DOHH2 (cell line): ENCODE results near the gene PIN1.
A peak's percentile ranks its signal among the peaks of the same experiment; 100 is the strongest.
"Not testable (repeated sequence)": the region's sequence is repeated elsewhere in the genome, so short reads cannot be mapped to it uniquely, and the experiment has no call there.

ENCODE experiments used
- H3F3A ChIP-seq: fragments of 200-600 bp; sonication (generic), shearing (Covaris generic); 2 replicates; pipeline ENCODE4 v1.6.0; 2016; ENCODE audit warnings: antibody characterized with exemption, mild to moderate bottlenecking; ENCODE audit not compliant: control insufficient read depth, insufficient read depth
- H3K27ac ChIP-seq: fragments of 200-600 bp; sonication (generic); 2 replicates; pipeline ENCODE4 v1.5.1; 2014; ENCODE audit warnings: low read depth, mild to moderate bottlenecking, low read length, moderate library complexity
- H3K27me3 ChIP-seq: fragments of 200-600 bp; sonication (generic); 2 replicates; pipeline ENCODE4 v1.6.1; 2014; ENCODE audit warnings: mild to moderate bottlenecking, low read length, mixed read lengths; ENCODE audit not compliant: control insufficient read depth
- H3K36me3 ChIP-seq: fragments of 200-600 bp; sonication (generic); 2 replicates; pipeline ENCODE4 v1.6.1; 2014; ENCODE audit warnings: mild to moderate bottlenecking, low read length, moderate library complexity, mixed read lengths; ENCODE audit not compliant: control insufficient read depth
- H3K4me1 ChIP-seq: fragments of 200-600 bp; sonication (generic); 2 replicates; pipeline ENCODE4 v1.6.1; 2014; ENCODE audit warnings: mild to moderate bottlenecking, low read length, mixed read lengths; ENCODE audit not compliant: control insufficient read depth
- H3K4me2 ChIP-seq: fragments of 200-600 bp; sonication (generic); 2 replicates; pipeline ENCODE4 v1.6.0; 2014; ENCODE audit warnings: mild to moderate bottlenecking, low read length, moderate library complexity
- H3K4me3 ChIP-seq: fragments of 200-600 bp; sonication (generic); 2 replicates; pipeline ENCODE4 v1.5.1; 2014; ENCODE audit warnings: mild to moderate bottlenecking, low read length, mixed read lengths
- H3K79me2 ChIP-seq: fragments of 200-600 bp; sonication (generic); 2 replicates; pipeline ENCODE4 v1.6.1; 2014; ENCODE audit warnings: mild to moderate bottlenecking, low read length, mixed read lengths; ENCODE audit not compliant: control insufficient read depth
- H3K9me2 ChIP-seq: fragments of 200-600 bp; sonication (generic); replicated peaks from 2 replicates; pipeline ENCODE4 v1.6.1; 2014; ENCODE audit warnings: mild to moderate bottlenecking, low read length, mixed read lengths; ENCODE audit not compliant: control insufficient read depth
- H3K9me3 ChIP-seq: fragments of 200-600 bp; sonication (generic); 2 replicates; pipeline ENCODE4 v1.6.1; 2014; ENCODE audit warnings: antibody characterized with exemption, low read length, mixed read lengths; ENCODE audit not compliant: control insufficient read depth, insufficient read depth
- H4K20me1 ChIP-seq: fragments of 200-600 bp; sonication (generic); 2 replicates; pipeline ENCODE4 v1.6.0; 2014; ENCODE audit warnings: low read depth, mild to moderate bottlenecking, antibody characterized with exemption, low read length, moderate library complexity; ENCODE audit not compliant: control insufficient read depth, insufficient read depth
- CTCF ChIP-seq: fragments of 200-600 bp; sonication (generic); IDR thresholded peaks from one replicate; pipeline ENCODE4 v1.5.1; 2014; ENCODE audit warnings: antibody characterized with exemption, mild to moderate bottlenecking, low read depth, low read length; ENCODE audit not compliant: poor library complexity, severe bottlenecking
- EZH2phosphoT487 ChIP-seq: fragments of 200-600 bp; sonication (generic); IDR thresholded peaks from 2 replicates; pipeline ENCODE4 v1.6.1; 2017; ENCODE audit warnings: borderline replicate concordance, mild to moderate bottlenecking, antibody characterized with exemption, low read length, moderate library complexity, mixed read lengths

Gene PIN1

GRCh38 chr19:9786819-9787218 is 48.3 kb upstream of the PIN1 start:
- Histone ChIP-seq H3K36me3 (no peaks in the 10 kb centered on the region), H3K9me3 (no peaks in the 10 kb centered on the region), H3K27ac (no peak overlapping the region), H4K20me1 (no peaks in the 10 kb centered on the region), H3K4me3 (no peak overlapping the region; the same call in 1 of the 2 replicates), H3K9me2 (no peaks in the 10 kb centered on the region), H3K27me3 (no peaks in the 10 kb centered on the region), H3F3A (no peaks in the 10 kb centered on the region), H3K4me1 (peaks cover 13% of the 10 kb centered on the region), H3K79me2 (no peaks in the 10 kb centered on the region), H3K4me2 (peak overlapping the region; percentile 83; the same call in 1 of the 2 replicates)
- TF ChIP-seq EZH2phosphoT487 (no peak), CTCF (no peak)

- not testable (repeated sequence) for H3K27ac ChIP-seq, H3K36me3 ChIP-seq
These were observed 46.5 kb upstream of the PIN1 start for GRCh38 chr19:9788604-9789003.

GRCh38 chr19:9789066-9789465 is 46.1 kb upstream of the PIN1 start:
- no peaks in the 10 kb centered on the region for H4K20me1 ChIP-seq
- H3K9me3 ChIP-seq: no peaks in the 10 kb centered on the region
- H3K4me3 ChIP-seq: no peak overlapping the region
- H3K9me2 ChIP-seq: no peaks in the 10 kb centered on the region
- H3K79me2 ChIP-seq: no peaks in the 10 kb centered on the region
- no peak overlapping the region for H3K4me2 ChIP-seq
- H3K4me1 ChIP-seq: peaks cover 24% of the 10 kb centered on the region
- peaks cover 8% of the 10 kb centered on the region for H3F3A ChIP-seq
- TF ChIP-seq CTCF (no peak), EZH2phosphoT487 (no peak)
- H3K27ac ChIP-seq: no peak overlapping the region
- no peaks in the 10 kb centered on the region for H3K27me3 ChIP-seq
- H3K36me3 ChIP-seq: no peaks in the 10 kb centered on the region

More at GRCh38 chr19:9788604-9789003, 46.5 kb upstream of the PIN1 start:
- not testable (repeated sequence) for H3K4me2 ChIP-seq, H3K9me3 ChIP-seq, H3K9me2 ChIP-seq, H4K20me1 ChIP-seq, H3K27me3 ChIP-seq, H3F3A ChIP-seq, H3K4me3 ChIP-seq, H3K79me2 ChIP-seq
- H3K4me1 ChIP-seq: peaks cover 22% of the 10 kb centered on the region

GRCh38 chr19:9789579-9789978 is 45.5 kb upstream of the PIN1 start:
- H3K27me3 ChIP-seq, H4K20me1 ChIP-seq, H3K27ac ChIP-seq, H3K9me2 ChIP-seq, H3K4me2 ChIP-seq, H3K36me3 ChIP-seq, H3F3A ChIP-seq, H3K4me3 ChIP-seq, H3K9me3 ChIP-seq, H3K79me2 ChIP-seq: not testable (repeated sequence)
- H3K4me1 ChIP-seq: peaks cover 23% of the 10 kb centered on the region

GRCh38 chr19:9791073-9791367 is 44.1 kb upstream of the PIN1 start:
- H3K27ac ChIP-seq, H3K9me2 ChIP-seq, H3F3A ChIP-seq, H4K20me1 ChIP-seq, H3K27me3 ChIP-seq, H3K79me2 ChIP-seq, H3K36me3 ChIP-seq, H3K9me3 ChIP-seq: not testable (repeated sequence)
- H3K4me2 ChIP-seq: peak overlapping the region; percentile 67
- H3K4me1 ChIP-seq: peaks cover 20% of the 10 kb centered on the region
- peak overlapping the region; percentile 70 for H3K4me3 ChIP-seq
